HG03571 (cell line): ENCODE measurements around the gene CNTNAP2.
"Not testable (repeated sequence)": the region's sequence is repeated elsewhere in the genome, so short reads cannot be mapped to it uniquely, and the experiment has no call there.

Experiments
- ATAC-seq: cut with Tn5 transposase; IDR thresholded peaks from one replicate; pipeline ENCODE4 v1.9.1; 2021; ENCODE audit not compliant: unreplicated experiment

CNTNAP2 gene

DNA sequence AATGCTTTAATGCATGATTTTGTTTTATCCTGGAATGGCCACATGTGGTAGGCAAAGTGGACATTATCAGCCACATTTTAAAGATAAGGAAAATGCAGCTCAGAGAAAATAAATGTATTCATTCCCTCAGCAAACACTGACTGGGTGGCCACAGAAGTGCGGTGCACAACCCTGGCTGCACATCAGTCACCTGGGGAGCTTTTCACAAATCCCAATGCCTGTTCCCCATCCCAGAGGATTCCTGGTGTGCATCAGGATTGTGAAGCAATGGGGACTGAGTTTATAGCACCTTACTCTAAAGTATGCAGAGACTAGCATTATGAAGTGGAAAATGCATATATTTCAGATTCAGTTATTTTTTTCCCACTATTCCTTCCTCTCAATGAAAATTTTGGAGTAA lies 2280.5 kb downstream of the CNTNAP2 start:
- no peak for ATAC-seq

DNA sequence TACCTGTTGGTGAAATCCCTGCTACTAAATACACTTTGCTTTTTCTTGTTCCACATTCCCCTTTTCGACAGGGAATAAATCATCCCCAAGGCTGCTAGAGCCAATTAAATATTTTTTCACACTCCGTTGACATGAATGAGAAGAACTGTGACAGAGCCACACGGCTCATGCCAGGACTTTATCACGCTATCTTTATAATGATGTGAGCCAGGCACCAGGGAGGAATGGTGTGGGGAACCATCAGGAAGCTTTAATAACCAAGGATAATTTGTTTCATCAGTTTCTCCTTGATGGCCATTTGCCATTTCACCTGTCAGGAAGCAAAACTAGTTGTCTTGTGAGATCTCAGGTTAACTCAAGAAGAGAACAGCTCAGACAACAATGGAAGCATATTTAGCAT lies 2280.9 kb downstream of the CNTNAP2 start:
- ATAC-seq = no peak

DNA sequence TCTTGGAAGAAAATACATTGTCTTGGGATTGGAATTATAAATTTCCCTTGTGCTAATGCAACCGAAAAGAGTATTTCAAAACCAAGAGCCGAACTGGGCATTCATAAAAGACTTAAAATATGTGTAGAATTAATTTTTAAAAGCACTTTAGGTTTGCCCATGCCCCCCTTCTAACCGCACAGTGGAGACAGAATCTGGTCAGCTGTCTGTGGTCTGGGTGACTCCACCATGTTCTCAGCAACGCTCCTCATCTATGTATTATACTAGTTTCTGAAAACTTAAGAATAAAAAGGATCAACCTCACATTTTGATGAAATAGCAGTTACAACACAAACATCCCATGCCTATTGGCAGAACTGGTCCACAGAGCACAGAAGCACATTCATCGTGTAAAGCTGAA lies 2281.4 kb downstream of the CNTNAP2 start:
- no peak for ATAC-seq

DNA sequence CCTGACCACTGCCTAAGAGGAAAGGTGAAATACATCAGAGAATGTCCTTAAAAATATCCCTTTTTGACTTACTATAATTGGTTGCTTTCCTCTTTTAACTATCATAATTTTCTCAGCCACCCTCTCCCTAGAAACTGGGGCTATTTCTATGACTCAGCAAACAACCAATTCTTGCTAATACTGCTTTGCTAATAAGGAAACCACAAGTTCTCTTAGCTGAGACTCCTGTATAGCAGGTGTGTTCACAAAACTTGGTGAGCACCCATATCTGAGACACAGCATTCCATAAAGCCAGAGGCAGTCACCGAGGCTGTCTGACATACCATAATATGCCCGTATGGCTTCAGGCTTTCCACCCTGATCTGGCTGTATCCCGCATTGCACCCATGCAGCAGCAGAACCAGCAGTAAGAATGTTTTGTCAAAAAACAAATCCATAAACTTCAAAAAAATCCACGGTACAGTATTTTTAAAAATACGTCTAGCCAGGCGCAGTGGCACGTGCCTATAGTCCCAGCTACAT lies 2282.3 kb downstream of the CNTNAP2 start:
- ATAC-seq = no peak

DNA sequence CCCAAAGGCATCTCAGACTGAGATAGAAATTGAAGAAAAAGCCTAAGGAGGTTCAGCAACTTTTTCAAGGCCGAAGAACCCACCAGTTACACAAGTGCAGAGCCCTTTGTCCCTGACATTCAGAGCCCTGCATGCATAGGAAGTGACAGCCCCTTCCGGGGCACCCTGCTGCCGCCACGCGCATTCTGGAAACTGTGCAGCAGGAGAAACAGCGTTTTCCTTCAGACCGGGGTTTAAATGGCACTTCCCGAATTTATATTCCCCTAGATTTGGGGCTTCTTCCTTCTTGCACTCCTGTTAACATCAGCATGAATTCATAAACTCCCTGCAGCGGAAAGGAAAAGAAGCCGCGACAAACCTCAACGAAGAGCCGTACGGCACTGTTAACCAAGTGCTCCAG lies 2283.5 kb downstream of the CNTNAP2 start:
- no peak for ATAC-seq

DNA sequence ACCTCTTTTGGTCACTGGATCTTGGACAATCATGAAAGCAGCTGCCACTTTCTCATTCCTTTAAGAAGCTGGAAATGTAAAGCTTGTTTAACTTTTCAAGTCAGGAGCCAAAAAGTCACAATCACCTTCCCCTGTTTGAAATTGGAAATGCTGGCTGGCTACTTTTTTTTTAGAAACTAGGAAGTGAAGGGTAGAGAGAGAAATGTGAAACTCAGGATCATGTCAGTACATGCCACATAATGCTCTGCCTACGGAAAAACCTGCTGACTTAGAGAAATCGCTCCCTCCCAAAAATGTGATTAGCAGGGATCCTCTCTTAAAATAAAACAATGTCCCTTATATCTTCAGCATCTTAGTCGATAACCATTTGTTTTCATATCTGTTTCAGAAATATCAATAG lies 2285.6 kb downstream of the CNTNAP2 start:
- ATAC-seq = no peak

DNA sequence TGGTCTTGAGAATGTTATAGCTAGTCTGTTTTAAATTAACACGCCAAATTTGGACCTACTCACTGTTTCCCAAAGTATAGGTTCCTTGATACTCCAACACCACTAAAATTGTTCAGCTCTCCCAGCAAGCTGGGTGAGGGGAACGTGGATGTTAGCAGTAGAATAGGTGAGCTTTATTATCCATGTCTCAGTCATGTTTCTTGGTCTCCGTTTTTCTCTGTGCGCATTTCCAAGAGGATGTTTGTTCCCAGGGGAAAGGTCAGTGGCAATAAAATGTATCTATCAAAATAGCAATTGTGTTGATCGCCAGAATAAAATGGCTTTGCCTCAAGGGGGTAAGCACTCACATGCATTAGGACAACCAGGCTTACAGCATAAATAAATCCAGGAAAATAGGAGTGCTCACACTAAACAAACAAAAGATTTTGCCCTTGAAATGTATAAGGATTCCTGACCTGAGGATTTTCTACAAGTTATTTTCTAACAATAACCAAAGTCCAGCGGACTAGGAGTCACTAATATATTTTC lies 2286.9 kb downstream of the CNTNAP2 start:
- ATAC-seq = no peak

DNA sequence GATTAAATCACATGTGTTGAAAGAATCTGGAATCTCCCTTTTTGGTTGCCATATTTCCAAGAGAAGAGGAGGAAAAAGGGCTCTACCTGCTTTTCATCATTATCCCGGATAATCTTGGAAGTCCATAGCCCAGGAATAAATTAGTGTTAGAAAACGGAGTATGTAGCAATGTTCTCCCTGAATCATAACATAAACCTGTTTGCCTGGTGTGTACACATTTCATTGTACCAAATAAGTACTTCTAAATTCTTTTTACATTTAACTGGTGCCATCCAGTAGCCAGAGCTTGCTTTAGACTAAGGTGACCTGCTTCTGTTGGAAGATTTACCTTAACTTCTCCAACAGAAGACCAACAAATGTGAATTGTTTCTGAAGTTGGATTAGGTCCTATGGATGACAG lies 2291.7 kb downstream of the CNTNAP2 start:
- no peak for ATAC-seq

DNA sequence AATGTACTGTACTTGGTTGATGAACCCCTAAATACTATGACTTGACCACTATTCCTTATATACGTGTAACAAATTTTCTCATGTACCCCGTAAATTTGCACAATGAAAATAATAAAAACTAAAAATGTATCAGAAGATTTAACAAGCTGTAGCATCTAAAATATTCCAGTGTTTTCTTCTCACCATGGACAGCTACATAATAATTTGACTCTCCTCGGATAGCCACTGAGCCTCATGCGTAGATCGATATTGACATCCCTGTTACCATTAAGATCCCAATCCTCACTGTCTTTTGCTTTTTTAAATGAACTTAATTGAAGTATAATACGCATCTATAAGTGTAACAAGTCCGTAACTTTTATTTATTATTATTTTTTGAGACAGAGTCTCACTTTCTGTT lies 2294.3 kb downstream of the CNTNAP2 start:
- no peak for ATAC-seq

DNA sequence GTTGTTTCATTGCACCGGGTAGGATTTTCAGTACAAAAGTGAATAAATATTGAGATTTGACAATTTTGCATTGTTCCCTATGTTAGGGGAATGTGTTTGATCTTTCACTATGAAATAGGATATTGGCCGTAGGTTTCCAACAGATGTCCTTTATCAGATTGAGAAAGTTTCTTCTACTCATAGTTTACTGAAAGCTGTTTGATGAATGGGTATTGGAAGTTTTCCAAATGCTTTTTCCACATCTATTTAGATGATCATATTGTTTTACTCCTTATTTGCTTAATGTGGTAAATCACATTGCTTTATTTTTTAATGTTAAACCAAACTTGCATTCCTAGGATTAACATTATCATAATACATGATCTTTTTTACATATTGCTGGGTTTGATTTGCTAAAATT lies 2296.1 kb downstream of the CNTNAP2 start:
- ATAC-seq = no peak

DNA sequence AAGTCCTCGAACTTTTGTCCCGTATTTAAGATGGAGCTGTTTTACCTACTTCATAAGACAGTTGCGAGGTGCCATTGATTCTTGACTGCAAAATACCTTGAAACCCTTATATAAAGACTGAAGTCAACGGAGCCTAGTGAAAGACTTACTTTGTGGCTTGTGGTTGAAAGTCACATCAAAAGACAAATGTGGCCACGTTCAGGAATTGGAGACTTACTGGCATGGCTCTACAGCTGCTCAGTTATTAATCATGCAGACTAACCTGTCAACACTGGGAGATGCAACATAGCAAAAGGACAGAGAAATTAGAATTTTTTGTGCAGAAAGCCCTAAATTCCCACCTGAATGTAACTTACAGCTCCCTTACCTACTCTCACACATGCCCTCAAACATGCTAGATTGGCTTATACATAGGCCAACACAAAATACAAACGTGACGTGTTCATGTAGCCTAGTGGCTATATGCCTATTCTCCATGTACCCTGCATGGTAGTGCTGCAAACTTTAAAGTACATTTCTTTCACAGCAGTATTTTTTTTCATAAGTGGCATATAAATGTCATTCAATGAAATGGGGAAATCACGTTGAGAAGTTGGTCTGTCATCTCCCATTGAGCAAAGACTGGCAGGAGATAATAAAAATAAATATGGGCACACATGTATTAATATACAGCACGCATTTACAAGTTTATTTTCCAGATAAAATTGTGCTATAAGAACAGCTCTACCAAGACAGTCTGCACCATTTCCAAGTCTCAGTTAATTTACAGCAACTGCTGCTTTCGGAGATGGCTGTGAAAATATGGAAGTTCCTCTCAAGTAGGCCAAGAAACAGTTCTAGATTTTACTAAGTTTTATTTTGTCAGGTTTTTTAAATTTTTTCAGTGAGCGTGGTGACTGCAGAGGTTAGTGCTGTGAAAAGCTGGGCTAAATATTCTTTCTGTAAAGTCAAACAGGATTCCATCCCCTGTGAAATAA lies 2303.5 kb downstream of the CNTNAP2 start:
- peak; percentile 93 for ATAC-seq

DNA sequence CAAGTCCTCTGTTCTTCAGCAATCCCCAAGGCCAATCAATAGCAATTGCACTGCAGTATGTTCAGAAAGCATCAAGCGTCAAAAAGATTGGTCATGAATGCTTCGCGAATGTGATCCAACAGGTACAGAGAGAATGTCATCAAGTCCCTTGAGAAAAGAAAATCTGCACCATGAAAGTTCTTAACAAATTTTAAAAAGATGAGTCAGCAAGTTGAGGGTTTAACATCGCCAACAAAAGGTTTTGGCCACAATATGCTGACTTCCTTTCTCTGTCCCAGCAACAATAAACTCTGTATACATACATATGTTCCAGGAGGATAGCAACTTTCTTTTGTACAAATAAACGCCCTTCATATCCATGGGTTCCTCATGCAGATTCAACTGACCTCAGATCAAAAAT lies 2305.4 kb downstream of the CNTNAP2 start:
- ATAC-seq = no peak

DNA sequence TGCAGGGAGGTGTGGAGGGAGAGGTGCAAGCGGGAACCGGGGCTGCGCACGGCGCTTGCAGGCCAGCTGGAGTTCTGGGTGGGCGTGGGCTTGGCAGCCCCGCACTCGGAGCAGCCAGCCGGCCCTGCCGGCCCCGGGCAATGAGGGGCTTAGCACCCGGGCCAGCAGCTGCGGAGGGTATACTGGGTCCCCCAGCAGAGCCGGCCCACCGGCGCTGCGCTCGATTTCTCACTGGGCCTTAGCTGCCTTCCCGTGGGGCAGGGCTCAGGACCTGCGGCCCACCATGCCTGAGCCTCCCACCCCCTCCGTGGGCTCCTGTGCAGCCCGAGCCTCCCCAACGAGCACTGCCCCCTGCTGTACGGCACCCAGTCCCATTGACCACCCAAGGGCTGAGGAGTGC lies 2309.8 kb downstream of the CNTNAP2 start:
- not testable (repeated sequence) for ATAC-seq

DNA sequence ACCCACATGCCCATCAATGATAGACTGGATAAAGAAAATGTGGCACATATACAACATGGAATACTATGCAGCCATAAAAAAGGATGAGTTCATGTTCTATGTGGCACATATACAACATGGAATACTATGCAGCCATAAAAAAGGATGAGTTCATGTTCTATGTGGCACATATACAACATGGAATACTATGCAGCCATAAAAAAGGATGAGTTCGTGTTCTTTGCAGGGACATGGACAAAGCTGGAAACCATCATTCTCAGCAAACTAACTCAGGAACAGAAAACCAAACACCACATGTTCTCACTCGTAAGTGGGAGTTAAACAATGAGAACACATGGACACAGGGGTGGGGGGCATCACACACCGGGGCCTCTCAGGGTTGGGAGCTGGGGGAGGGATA lies 2314.1 kb downstream of the CNTNAP2 start:
- not testable (repeated sequence) for ATAC-seq

DNA sequence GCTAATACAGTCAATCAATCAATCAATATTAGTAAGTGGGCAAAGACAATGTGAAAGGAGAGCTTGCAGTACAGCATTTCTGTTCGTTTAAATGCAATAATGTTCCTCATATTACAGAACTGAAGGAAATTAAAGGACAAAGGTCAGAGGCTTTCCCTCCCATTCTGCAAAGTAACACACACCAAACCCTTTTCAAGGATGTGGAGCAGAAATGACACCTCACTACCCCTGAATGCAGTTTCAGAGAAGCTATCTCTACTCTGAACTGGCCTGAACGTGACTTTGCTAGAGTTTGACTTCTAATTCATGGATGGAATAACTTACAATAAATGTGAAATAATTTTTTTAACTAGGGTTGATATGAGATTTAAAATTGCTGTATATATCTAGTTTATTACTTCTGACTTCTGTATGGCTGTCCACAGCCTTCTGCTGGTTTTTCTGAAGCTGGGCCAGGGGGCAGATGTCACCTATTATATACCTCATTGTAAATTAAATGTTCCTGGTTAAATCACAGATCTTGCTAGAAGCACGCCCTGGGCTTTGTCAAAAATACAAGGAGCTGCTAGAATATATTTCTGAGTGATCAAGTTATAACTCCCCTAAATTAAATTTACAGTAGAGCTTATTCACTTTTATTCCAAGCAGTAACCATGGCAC lies 2317.1 kb downstream of the CNTNAP2 start:
- no peak for ATAC-seq

DNA sequence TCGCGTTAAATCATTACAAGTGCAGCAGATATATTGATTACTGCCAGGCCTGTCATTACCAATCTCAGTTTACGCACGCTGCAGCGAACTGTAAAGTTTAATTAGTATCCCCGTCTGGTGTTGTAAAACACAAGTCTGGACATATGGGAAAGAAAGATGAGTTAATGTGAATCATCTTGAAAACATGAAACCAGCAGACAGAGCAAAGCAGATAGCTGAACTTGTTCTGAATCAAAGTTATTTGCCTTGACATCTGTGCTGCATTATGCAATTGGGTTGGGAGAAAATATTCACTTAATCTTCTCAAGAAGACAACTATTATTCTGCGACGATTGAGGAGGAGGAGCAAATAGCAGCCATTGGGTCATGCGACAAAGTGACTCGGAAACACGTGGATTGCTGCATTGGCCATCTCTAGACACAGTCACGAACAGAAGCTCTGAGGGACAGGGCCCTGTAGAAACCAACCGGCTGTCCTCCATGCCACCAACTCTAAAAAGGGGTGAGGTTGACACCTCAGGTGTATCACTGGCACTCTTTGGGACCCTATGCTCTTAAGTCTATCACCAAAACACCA lies 2317.7 kb downstream of the CNTNAP2 start:
- ATAC-seq = no peak

DNA sequence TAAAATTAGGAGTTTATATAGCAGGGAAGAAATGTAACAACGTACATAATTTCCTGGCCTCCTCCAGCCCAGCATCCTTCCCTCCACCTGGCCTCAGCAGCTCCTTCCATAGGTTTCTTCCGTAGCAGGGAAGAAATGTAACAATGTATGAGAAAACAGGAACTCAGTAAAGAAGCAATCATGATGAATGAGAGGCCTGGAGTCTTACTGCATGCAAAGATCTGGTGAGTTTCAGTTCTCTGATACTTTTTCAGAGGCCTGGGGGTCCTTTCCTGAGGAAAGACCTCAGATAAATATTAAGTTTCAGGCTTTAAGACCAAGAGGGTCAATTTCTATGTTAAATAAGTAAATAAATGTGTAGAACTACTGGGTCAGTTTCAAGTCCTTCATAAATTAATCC lies 2318.3 kb downstream of the CNTNAP2 start:
- ATAC-seq = no peak

DNA sequence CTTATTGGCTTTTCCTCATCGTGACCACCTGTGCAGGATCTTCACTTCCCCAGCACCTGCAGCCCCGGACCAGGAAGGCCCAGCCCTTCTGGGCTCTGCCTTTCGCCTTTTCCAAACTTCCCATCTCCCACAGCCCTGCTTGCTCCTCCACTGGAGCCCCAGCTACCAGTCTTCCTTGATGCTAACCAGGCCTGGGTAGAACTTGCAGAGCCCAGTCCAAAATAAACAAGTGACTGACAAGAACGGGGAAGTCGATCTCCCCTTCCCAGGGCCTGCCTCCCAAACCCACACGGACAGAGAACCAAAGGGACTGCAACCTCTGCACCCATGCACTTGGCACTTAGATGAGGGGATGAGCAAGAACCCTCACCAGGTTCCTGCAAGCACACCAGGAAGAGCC lies 2319.1 kb downstream of the CNTNAP2 start:
- no peak for ATAC-seq

DNA sequence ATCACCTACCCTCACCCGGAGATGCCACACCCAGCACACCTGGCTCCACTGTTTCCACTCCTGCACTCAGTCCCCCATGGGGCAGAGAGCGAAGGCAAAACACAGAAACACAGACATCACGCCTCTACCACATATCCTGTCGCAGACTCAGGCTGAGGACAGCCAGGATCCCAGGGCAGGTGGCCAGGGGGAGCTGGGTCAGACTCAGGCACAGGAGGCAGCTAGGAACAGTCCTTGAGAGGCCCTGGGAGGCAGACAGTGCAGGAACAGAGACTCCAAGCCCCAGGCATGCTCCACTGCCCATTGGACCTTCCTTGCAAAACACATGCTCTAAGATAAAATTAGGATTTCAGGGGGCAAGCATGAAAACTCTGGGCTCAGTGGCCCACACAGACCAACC lies 2319.5 kb downstream of the CNTNAP2 start:
- no peak for ATAC-seq

DNA sequence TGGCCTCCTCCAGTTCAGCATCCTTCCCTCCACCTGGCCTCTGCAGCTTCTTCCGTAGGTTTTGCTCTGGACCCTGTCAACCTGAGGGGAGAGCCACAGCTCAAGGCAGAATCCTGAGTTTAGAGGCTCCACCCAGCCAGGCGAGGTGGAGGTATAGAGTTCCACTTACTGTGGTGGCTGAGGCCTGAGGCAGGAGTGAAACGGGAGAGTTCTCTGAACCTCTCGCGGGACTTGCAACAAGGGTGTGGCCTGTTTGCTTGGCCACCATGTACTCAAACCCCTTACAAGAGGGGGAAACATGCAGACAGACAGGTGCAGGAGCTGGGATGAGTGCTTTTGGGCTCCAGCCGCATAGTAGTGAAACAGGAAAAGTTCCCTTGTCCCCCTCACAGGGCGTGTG lies 2320.0 kb downstream of the CNTNAP2 start:
- ATAC-seq = peak; percentile 63

DNA sequence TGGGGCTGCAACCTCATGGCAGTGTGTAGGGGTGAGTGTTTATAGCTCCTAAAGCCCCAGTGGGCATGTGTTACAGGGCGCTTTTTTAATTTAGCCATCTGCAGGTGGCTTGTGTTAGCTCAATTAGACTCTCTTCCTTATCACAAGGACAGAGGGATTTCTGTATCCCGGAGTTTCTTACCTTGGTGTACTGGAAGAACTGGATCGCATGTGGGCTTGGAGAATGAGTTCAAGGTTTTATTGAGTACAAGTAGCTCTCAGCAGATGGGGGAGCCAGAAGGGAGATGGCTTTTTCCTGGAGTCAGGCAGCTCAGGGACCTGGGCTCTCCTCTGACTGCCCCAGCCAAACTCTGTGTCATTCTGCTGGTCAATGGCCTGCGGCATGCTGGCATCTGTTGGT lies 2320.4 kb downstream of the CNTNAP2 start:
- ATAC-seq = no peak
